Measurements from ENCODE around the gene LPP.

LPP gene

GRCh38 chr3:188380722-188381121, 226.8 kb downstream of the LPP start:
- peaks cover 8% of the 10 kb centered on the region for H3K4me1 Mint-ChIP-seq
- DNase-seq: no peak
- H3K27me3 Mint-ChIP-seq: no peaks in the 10 kb centered on the region
- no peak overlapping the region for H3K27ac Mint-ChIP-seq
- peaks cover 12 to 15% of the 10 kb centered on the region in 2 donors for H3K9me3 Mint-ChIP-seq
- no peak overlapping the region for H3K4me3 Mint-ChIP-seq
- ATAC-seq: no peak

GRCh38 chr3:188383748-188384147, 229.8 kb downstream of the LPP start:
- peaks cover 16% of the 10 kb centered on the region for H3K4me1 Mint-ChIP-seq
- ATAC-seq (no peak), DNase-seq (no peak)
- no peaks in the 10 kb centered on the region for H3K27me3 Mint-ChIP-seq
- peaks cover 0 to 10% of the 10 kb centered on the region in 2 donors for H3K9me3 Mint-ChIP-seq
- no peak overlapping the region for H3K27ac Mint-ChIP-seq
- H3K4me3 Mint-ChIP-seq: no peak overlapping the region

- peaks cover 32% of the 10 kb centered on the region for H3K4me1 Mint-ChIP-seq
- no peak overlapping the region for H3K27ac Mint-ChIP-seq
- H3K4me3 Mint-ChIP-seq: no peak overlapping the region
- no peaks in the 10 kb centered on the region for H3K27me3 Mint-ChIP-seq
- DNase-seq: no peak
- H3K9me3 Mint-ChIP-seq: no peaks in the 10 kb centered on the region
- no peak for ATAC-seq
Measured at GRCh38 chr3:188385295-188385694, 231.3 kb downstream of the LPP start.

GRCh38 chr3:188389711-188390342, 235.9 kb downstream of the LPP start:
- ATAC-seq (peak; percentile 100), DNase-seq (peak; percentile 50 to 78)
- H3K4me3 Mint-ChIP-seq: peak overlapping the region; percentile 35 to 69

GRCh38 chr3:188390343-188390718, 236.4 kb downstream of the LPP start:
- H3K27ac Mint-ChIP-seq: peak overlapping the region; percentile 92 to 99
- H3K4me3 Mint-ChIP-seq: peak overlapping the region; percentile 35 to 69
- H3K9me3 Mint-ChIP-seq: no peaks in the 10 kb centered on the region
- ATAC-seq (no peak), DNase-seq (no peak)
- no peaks in the 10 kb centered on the region for H3K27me3 Mint-ChIP-seq
- H3K4me1 Mint-ChIP-seq: peaks cover 51% of the 10 kb centered on the region

More at GRCh38 chr3:188389711-188390342, 235.9 kb downstream of the LPP start:
- no peaks in the 10 kb centered on the region for H3K27me3 Mint-ChIP-seq
- H3K27ac Mint-ChIP-seq: peak overlapping the region; percentile 92 to 99
- peaks cover 56% of the 10 kb centered on the region for H3K4me1 Mint-ChIP-seq
- H3K9me3 Mint-ChIP-seq: no peaks in the 10 kb centered on the region

- ATAC-seq: no peak
- H3K27me3 Mint-ChIP-seq: no peaks in the 10 kb centered on the region
- peak overlapping the region; percentile 35 to 69 for H3K4me3 Mint-ChIP-seq
- DNase-seq: no peak
- peaks cover 49% of the 10 kb centered on the region for H3K4me1 Mint-ChIP-seq
- H3K9me3 Mint-ChIP-seq: no peaks in the 10 kb centered on the region
- peak overlapping the region; percentile 92 to 99 for H3K27ac Mint-ChIP-seq
Measured at GRCh38 chr3:188390775-188391443, 237.0 kb downstream of the LPP start.

- H3K4me3 Mint-ChIP-seq: no peak overlapping the region
- DNase-seq (no peak), ATAC-seq (no peak)
- H3K27me3 Mint-ChIP-seq: no peaks in the 10 kb centered on the region
- peak overlapping the region in 1 of 2 donors; percentile 69 for H3K27ac Mint-ChIP-seq
- H3K9me3 Mint-ChIP-seq: no peaks in the 10 kb centered on the region
- H3K4me1 Mint-ChIP-seq: peaks cover 45% of the 10 kb centered on the region
Measured at GRCh38 chr3:188391592-188391991, 237.6 kb downstream of the LPP start.

- Mint-ChIP-seq H3K27me3 (no peaks in the 10 kb centered on the region), H3K9me3 (no peaks in the 10 kb centered on the region), H3K27ac (peak overlapping the region in 1 of 2 donors; percentile 69), H3K4me3 (no peak overlapping the region), H3K4me1 (peaks cover 50% of the 10 kb centered on the region)
- ATAC-seq (no peak), DNase-seq (no peak)
Measured at GRCh38 chr3:188392076-188392475, 238.1 kb downstream of the LPP start.

- no peaks in the 10 kb centered on the region for H3K9me3 Mint-ChIP-seq
- no peak for DNase-seq
- no peaks in the 10 kb centered on the region for H3K27me3 Mint-ChIP-seq
- no peak for ATAC-seq
- no peak overlapping the region for H3K27ac Mint-ChIP-seq
- peaks cover 64% of the 10 kb centered on the region for H3K4me1 Mint-ChIP-seq
- no peak overlapping the region for H3K4me3 Mint-ChIP-seq
Measured at GRCh38 chr3:188394623-188395022, 240.7 kb downstream of the LPP start.

- no peaks in the 10 kb centered on the region for H3K9me3 Mint-ChIP-seq
- H3K4me1 Mint-ChIP-seq: peaks cover 64% of the 10 kb centered on the region
- no peak for ATAC-seq
- DNase-seq: no peak
- H3K27ac Mint-ChIP-seq: no peak overlapping the region
- no peaks in the 10 kb centered on the region for H3K27me3 Mint-ChIP-seq
- H3K4me3 Mint-ChIP-seq: no peak overlapping the region
Measured at GRCh38 chr3:188396251-188396650, 242.3 kb downstream of the LPP start.

GRCh38 chr3:188396900-188397299, 242.9 kb downstream of the LPP start:
- H3K4me3 Mint-ChIP-seq: no peak overlapping the region
- no peak overlapping the region for H3K27ac Mint-ChIP-seq
- ATAC-seq (no peak), DNase-seq (no peak)
- peaks cover 0 to 4% of the 10 kb centered on the region in 2 donors for H3K9me3 Mint-ChIP-seq
- peaks cover 64% of the 10 kb centered on the region for H3K4me1 Mint-ChIP-seq
- no peaks in the 10 kb centered on the region for H3K27me3 Mint-ChIP-seq

- peaks cover 64% of the 10 kb centered on the region for H3K4me1 Mint-ChIP-seq
- no peaks in the 10 kb centered on the region for H3K27me3 Mint-ChIP-seq
- no peak for ATAC-seq
- no peak for DNase-seq
- H3K27ac Mint-ChIP-seq: peak overlapping the region in 1 of 2 donors; percentile 4
- H3K4me3 Mint-ChIP-seq: peak overlapping the region; percentile 38 to 56
- peaks cover 10 to 11% of the 10 kb centered on the region in 2 donors for H3K9me3 Mint-ChIP-seq
Measured at GRCh38 chr3:188397766-188398705, 244.1 kb downstream of the LPP start.

GRCh38 chr3:188400494-188401243, 246.7 kb downstream of the LPP start:
- peak; percentile 91 for ATAC-seq
- Mint-ChIP-seq H3K27me3 (no peaks in the 10 kb centered on the region), H3K27ac (peak overlapping the region; percentile 7 to 74), H3K4me1 (peaks cover 82% of the 10 kb centered on the region), H3K4me3 (peak overlapping the region; percentile 36 to 40), H3K9me3 (peaks cover 10 to 11% of the 10 kb centered on the region in 2 donors)
- peak in 1 of 2 donors; percentile 46 for DNase-seq

GRCh38 chr3:188401244-188401993, 247.5 kb downstream of the LPP start:
- H3K4me1 Mint-ChIP-seq: peaks cover 81% of the 10 kb centered on the region
- DNase-seq: no peak
- ATAC-seq: no peak
- H3K4me3 Mint-ChIP-seq: peak overlapping the region; percentile 27 to 39
- no peaks in the 10 kb centered on the region for H3K27me3 Mint-ChIP-seq
- H3K27ac Mint-ChIP-seq: peak overlapping the region; percentile 4 to 74
- H3K9me3 Mint-ChIP-seq: peaks cover 10 to 11% of the 10 kb centered on the region in 2 donors
